Astrocyte (in vitro differentiated cells and primary cell): ENCODE results near the gene RAD51B. TPM values are rescaled to one million over a fixed set of nuclear protein-coding genes. Genes with fewer than 3 reads are reported as not detected.

ENCODE experiments used
- DNase-seq: peaks from one replicate; pipeline ENCODE4 v3.0.0-alpha.2; 2010; ENCODE audit warnings: low read depth
- FAIRE-seq: peaks from 2 replicates; lab custom pipeline; 2011; peaks lifted over from hg19 to GRCh38; lab: Jason Lieb, UNC
- H2AFZ ChIP-seq: 2 replicates; pipeline ENCODE4 v1.6.0; 2012; ENCODE audit warnings: low read depth, low read length, inconsistent platforms
- H3K27ac ChIP-seq: 2 replicates; pipeline ENCODE4 v1.5.1; 2011; ENCODE audit warnings: low read depth, low read length, inconsistent platforms
- H3K27me3 ChIP-seq: 2 replicates; pipeline ENCODE4 v1.6.0; 2011; ENCODE audit warnings: low read length, inconsistent platforms; ENCODE audit not compliant: insufficient read depth
- H3K36me3 ChIP-seq: 2 replicates; pipeline ENCODE4 v1.5.1; 2011; ENCODE audit warnings: low read length, inconsistent platforms; ENCODE audit not compliant: insufficient read depth
- H3K4me1 ChIP-seq: 2 replicates; pipeline ENCODE4 v1.5.1; 2011; ENCODE audit warnings: low read length, inconsistent platforms; ENCODE audit not compliant: insufficient read depth
- H3K4me2 ChIP-seq: 2 replicates; pipeline ENCODE4 v1.6.0; 2012; ENCODE audit warnings: low read length, inconsistent platforms
- H3K4me3 ChIP-seq: 2 replicates; pipeline ENCODE4 v1.5.1; 2011; ENCODE audit warnings: low read depth, mild to moderate bottlenecking, low read length, inconsistent platforms; ENCODE audit not compliant: insufficient read depth
- H3K79me2 ChIP-seq: 2 replicates; pipeline ENCODE4 v1.6.0; 2012; ENCODE audit warnings: mild to moderate bottlenecking, low read length, inconsistent platforms; ENCODE audit not compliant: insufficient read depth
- H3K9ac ChIP-seq: 2 replicates; pipeline ENCODE4 v1.6.0; 2012; ENCODE audit warnings: mild to moderate bottlenecking, low read length, inconsistent platforms
- H3K9me3 ChIP-seq: 2 replicates; pipeline ENCODE4 v1.5.1; 2012; ENCODE audit warnings: low read depth, mild to moderate bottlenecking, low read length, inconsistent platforms; ENCODE audit not compliant: insufficient read depth
- H4K20me1 ChIP-seq: 2 replicates; pipeline ENCODE4 v1.6.0; 2012; ENCODE audit warnings: low read length, inconsistent platforms; ENCODE audit not compliant: insufficient read depth
- H3K27ac Mint-ChIP-seq: one replicate; pipeline ENCODE4 v1.8.0; 2021; ENCODE audit warnings: mild to moderate bottlenecking, mixed read lengths; ENCODE audit not compliant: unreplicated experiment
- H3K27me3 Mint-ChIP-seq: one replicate; pipeline ENCODE4 v1.8.0; 2021; ENCODE audit warnings: low read depth, mixed read lengths; ENCODE audit not compliant: unreplicated experiment
- H3K36me3 Mint-ChIP-seq: one replicate; pipeline ENCODE4 v1.8.0; 2021; ENCODE audit warnings: low read depth, mixed read lengths; ENCODE audit not compliant: unreplicated experiment
- H3K4me1 Mint-ChIP-seq: one replicate; pipeline ENCODE4 v1.8.0; 2021; ENCODE audit warnings: low read depth, mixed read lengths; ENCODE audit not compliant: unreplicated experiment
- H3K4me3 Mint-ChIP-seq: one replicate; pipeline ENCODE4 v1.8.0; 2021; ENCODE audit warnings: mild to moderate bottlenecking, moderate library complexity, mixed read lengths; ENCODE audit not compliant: unreplicated experiment
- H3K9me3 Mint-ChIP-seq: one replicate; pipeline ENCODE4 v1.8.0; 2021; ENCODE audit warnings: mild to moderate bottlenecking, mixed read lengths; ENCODE audit not compliant: unreplicated experiment
- EZH2 ChIP-seq: IDR thresholded peaks from 2 replicates; pipeline ENCODE4 v1.6.1; 2012; ENCODE audit warnings: mild to moderate bottlenecking, low read length, inconsistent platforms; ENCODE audit not compliant: insufficient read depth
- total RNA-seq: library from RNA; stranded (reverse); gene quantifications from 2 replicates; pipeline ENCODE4 v1.2.1, GENCODE V29; 2021
- TF ChIP-seq, protein P1 (sequence below): IDR thresholded peaks from 2 replicates; pipeline ENCODE4 v1.5.1; 2011; ENCODE audit warnings: low read depth, mild to moderate bottlenecking, inconsistent platforms, low read length, moderate library complexity; ENCODE audit not compliant: insufficient read depth

The RAD51B gene
- total RNA-seq, 1 donor from 2014 or later = 10.8 TPM

DNA sequence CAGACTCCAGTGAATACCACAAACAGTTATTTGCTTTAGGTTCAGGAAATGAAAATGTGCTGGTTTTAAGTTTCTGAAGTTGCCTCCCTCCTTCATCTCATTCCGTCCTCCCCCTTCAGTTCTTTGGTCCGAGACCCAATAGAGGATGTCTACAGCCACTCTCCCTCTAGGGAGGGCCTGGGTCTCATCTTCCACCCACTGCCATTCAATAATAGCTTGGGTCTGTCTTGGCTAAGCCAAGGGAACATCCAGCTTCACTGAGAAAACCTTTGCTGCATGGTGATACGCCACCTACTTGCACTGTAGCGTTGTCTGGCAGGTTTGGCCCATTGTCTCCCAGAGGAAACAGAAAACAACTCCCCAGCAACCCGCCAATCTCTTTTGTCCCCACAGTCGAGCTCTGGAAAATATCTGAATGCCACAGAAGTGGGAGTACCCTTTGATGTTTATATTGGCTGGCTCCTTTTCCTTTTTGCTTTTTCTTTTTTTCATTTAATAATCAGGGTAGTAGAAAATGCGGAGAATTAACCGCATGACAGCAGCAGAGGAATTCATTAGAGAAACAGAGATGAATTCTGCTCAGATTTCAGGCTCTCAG is 380.1 kb downstream of the RAD51B start:
- H3K4me3 ChIP-seq = no peak overlapping the region
- no peak for TF ChIP-seq EZH2
- TF ChIP-seq, protein P1, sequence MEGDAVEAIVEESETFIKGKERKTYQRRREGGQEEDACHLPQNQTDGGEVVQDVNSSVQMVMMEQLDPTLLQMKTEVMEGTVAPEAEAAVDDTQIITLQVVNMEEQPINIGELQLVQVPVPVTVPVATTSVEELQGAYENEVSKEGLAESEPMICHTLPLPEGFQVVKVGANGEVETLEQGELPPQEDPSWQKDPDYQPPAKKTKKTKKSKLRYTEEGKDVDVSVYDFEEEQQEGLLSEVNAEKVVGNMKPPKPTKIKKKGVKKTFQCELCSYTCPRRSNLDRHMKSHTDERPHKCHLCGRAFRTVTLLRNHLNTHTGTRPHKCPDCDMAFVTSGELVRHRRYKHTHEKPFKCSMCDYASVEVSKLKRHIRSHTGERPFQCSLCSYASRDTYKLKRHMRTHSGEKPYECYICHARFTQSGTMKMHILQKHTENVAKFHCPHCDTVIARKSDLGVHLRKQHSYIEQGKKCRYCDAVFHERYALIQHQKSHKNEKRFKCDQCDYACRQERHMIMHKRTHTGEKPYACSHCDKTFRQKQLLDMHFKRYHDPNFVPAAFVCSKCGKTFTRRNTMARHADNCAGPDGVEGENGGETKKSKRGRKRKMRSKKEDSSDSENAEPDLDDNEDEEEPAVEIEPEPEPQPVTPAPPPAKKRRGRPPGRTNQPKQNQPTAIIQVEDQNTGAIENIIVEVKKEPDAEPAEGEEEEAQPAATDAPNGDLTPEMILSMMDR = no peak
- peaks cover 13% of the 10 kb centered on the region for H3K4me1 Mint-ChIP-seq
- H4K20me1 ChIP-seq = no peaks in the 10 kb centered on the region
- no peaks in the 10 kb centered on the region for H3K9me3 ChIP-seq
- peak overlapping the region; percentile 20 for H3K9ac ChIP-seq
- FAIRE-seq = no peak
- peaks cover 3% of the 10 kb centered on the region for H3K9me3 Mint-ChIP-seq
- H3K27ac ChIP-seq = peak overlapping the region; percentile 51
- no peak overlapping the region for H3K4me3 Mint-ChIP-seq
- H3K36me3 ChIP-seq = no peaks in the 10 kb centered on the region
- no peaks in the 10 kb centered on the region for H3K27me3 Mint-ChIP-seq
- H3K27me3 ChIP-seq = no peaks in the 10 kb centered on the region
- H3K27ac Mint-ChIP-seq = peak overlapping the region; percentile 65
- H3K79me2 ChIP-seq = no peaks in the 10 kb centered on the region
- H3K36me3 Mint-ChIP-seq = no peaks in the 10 kb centered on the region
- H3K4me1 ChIP-seq = peaks cover 12% of the 10 kb centered on the region
- DNase-seq = peak; percentile 87
- H2AFZ ChIP-seq = peak overlapping the region; percentile 40
- H3K4me2 ChIP-seq = peak overlapping the region; percentile 63

DNA sequence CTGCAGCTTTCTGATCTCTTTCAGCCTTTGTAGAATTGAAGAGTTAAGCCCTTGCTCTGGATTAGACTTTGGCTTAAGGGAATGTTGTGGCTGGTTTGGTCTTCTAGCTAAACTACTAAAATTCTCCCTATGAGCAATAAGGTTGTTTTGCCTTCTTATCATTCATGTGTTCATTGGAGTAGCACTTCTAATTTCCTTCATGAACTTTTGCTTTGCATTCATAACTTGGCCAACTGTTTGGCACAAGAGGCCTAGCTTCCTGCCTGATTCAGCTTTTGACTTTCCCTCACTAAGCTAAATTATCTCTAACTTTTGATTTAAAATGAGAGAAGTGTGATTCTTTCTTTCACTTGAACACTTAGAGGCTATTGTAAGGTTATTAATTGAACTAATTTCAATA is 384.3 kb downstream of the RAD51B start:
- Histone ChIP-seq H3K79me2 (no peaks in the 10 kb centered on the region), H2AFZ (no peak overlapping the region)
- no peaks in the 10 kb centered on the region for H3K27me3 Mint-ChIP-seq

DNA sequence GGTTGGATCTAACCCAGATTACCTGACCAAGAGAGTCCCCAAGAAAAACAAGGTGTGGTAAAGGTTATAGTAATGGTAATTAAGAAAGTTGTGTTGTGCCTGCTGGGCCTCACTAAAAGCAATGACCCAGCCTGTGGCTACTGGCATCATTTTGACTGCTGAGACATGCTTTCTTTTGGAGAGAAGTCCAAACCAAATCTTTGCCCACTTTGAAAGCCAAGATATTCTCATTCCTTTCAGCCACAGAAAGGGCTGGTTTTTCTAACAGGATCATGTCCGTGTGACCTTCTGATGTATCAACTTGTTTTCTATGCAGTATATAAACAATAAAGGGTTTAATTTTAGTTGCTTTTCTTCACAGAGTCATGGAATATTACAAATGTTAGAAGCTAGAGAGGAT is 388.6 kb downstream of the RAD51B start:
- Mint-ChIP-seq H3K27me3 (no peaks in the 10 kb centered on the region), H3K4me3 (no peak overlapping the region), H3K27ac (no peak overlapping the region), H3K9me3 (peaks cover 3% of the 10 kb centered on the region), H3K36me3 (no peaks in the 10 kb centered on the region), H3K4me1 (peaks cover 35% of the 10 kb centered on the region)
- FAIRE-seq (no peak), DNase-seq (peak; percentile 62)
- H3K4me1 ChIP-seq = peaks cover 15% of the 10 kb centered on the region
- H3K79me2 ChIP-seq = no peaks in the 10 kb centered on the region
- H3K4me2 ChIP-seq = no peak overlapping the region
- H3K9ac ChIP-seq = no peak overlapping the region
- no peaks in the 10 kb centered on the region for H3K9me3 ChIP-seq
- no peaks in the 10 kb centered on the region for H3K27me3 ChIP-seq
- H4K20me1 ChIP-seq = no peaks in the 10 kb centered on the region
- H3K27ac ChIP-seq = no peak overlapping the region
- no peak for TF ChIP-seq EZH2
- TF ChIP-seq, protein P1 = no peak
- H3K4me3 ChIP-seq = no peak overlapping the region
- H3K36me3 ChIP-seq = no peaks in the 10 kb centered on the region
- H2AFZ ChIP-seq = no peak overlapping the region

More for the DNA sequence above, 384.3 kb downstream of the RAD51B start:
- no peak overlapping the region for H3K4me3 Mint-ChIP-seq
- H3K9me3 Mint-ChIP-seq = peaks cover 6% of the 10 kb centered on the region
- Histone ChIP-seq H3K27ac (no peak overlapping the region), H3K4me2 (no peak overlapping the region), H3K9ac (no peak overlapping the region), H3K4me1 (peaks cover 12% of the 10 kb centered on the region), H3K9me3 (no peaks in the 10 kb centered on the region), H3K27me3 (no peaks in the 10 kb centered on the region), H4K20me1 (no peaks in the 10 kb centered on the region), H3K36me3 (no peaks in the 10 kb centered on the region), H3K4me3 (no peak overlapping the region)
- DNase-seq = peak; percentile 53
- no peak overlapping the region for H3K27ac Mint-ChIP-seq
- H3K4me1 Mint-ChIP-seq = peaks cover 14% of the 10 kb centered on the region
- TF ChIP-seq, protein P1 = no peak
- no peak for TF ChIP-seq EZH2
- no peak for FAIRE-seq
- H3K36me3 Mint-ChIP-seq = no peaks in the 10 kb centered on the region
